ENCODE measurements around the gene CKS1B.

Gene CKS1B

GRCh38 chr1:155001425-155001674 is 26.9 kb downstream of the CKS1B start:
- Mint-ChIP-seq H3K4me1 (ENCODE audit: low read depth in 2 of 2) (peaks cover 34 to 46% of the 10 kb centered on the region in 2 donors), H3K4me3 (peak overlapping the region; percentile 96 to 97), H3K27me3 (no peaks in the 10 kb centered on the region), H3K9me3 (no peaks in the 10 kb centered on the region), H3K27ac (peak overlapping the region; percentile 86 to 88), H3K36me3 (ENCODE audit: insufficient read depth) (peaks cover 21% of the 10 kb centered on the region)
- ATAC-seq (replicated peaks) (no peak), DNase-seq (no peak)

- peaks cover 39 to 52% of the 10 kb centered on the region in 2 donors for H3K4me1 Mint-ChIP-seq (ENCODE audit: low read depth in 2 of 2)
- ATAC-seq (replicated peaks) = peak; percentile 77
- peak overlapping the region; percentile 96 to 97 for H3K4me3 Mint-ChIP-seq
These were observed 27.4 kb downstream of the CKS1B start for GRCh38 chr1:155001675-155002463.

GRCh38 chr1:155002464-155003226 is 28.2 kb downstream of the CKS1B start, which contains the start of gene ZBTB7B:
TSS of gene ZBTB7B (plus strand) at chr1:155002802. CDS start at chr1:155014661, 11,859 bp downstream.
- no peaks in the 10 kb centered on the region for H3K9me3 Mint-ChIP-seq
- H3K4me1 Mint-ChIP-seq (ENCODE audit: low read depth in 2 of 2) = peaks cover 36 to 52% of the 10 kb centered on the region in 2 donors
- no peaks in the 10 kb centered on the region for H3K27me3 Mint-ChIP-seq
- peak; percentile 6 for ATAC-seq (replicated peaks)
- H3K4me3 Mint-ChIP-seq = peak within 1 kb of the TSS; percentile 96 to 97
- peak within 1 kb of the TSS; percentile 88 to 93 for H3K27ac Mint-ChIP-seq
- peaks cover 21% of the 10 kb centered on the region for H3K36me3 Mint-ChIP-seq (ENCODE audit: insufficient read depth)
- no peak for DNase-seq

More at GRCh38 chr1:155001675-155002463, 27.4 kb downstream of the CKS1B start:
- peak; percentile 95 to 98 (median 96) for DNase-seq
- Mint-ChIP-seq H3K36me3 (ENCODE audit: insufficient read depth) (peaks cover 21% of the 10 kb centered on the region), H3K27me3 (no peaks in the 10 kb centered on the region), H3K27ac (peak overlapping the region; percentile 86 to 88), H3K9me3 (no peaks in the 10 kb centered on the region)

GRCh38 chr1:155003227-155003765 is 28.8 kb downstream of the CKS1B start:
- ATAC-seq (replicated peaks) = no peak
- peak overlapping the region; percentile 88 to 93 for H3K27ac Mint-ChIP-seq
- H3K4me1 Mint-ChIP-seq (ENCODE audit: low read depth in 2 of 2) = peaks cover 36 to 49% of the 10 kb centered on the region in 2 donors
- H3K4me3 Mint-ChIP-seq = peak overlapping the region; percentile 96 to 97
- peaks cover 18% of the 10 kb centered on the region for H3K36me3 Mint-ChIP-seq (ENCODE audit: insufficient read depth)
- no peaks in the 10 kb centered on the region for H3K27me3 Mint-ChIP-seq
- no peak for DNase-seq
- no peaks in the 10 kb centered on the region for H3K9me3 Mint-ChIP-seq

GRCh38 chr1:155003766-155004351 is 29.4 kb downstream of the CKS1B start:
- no peak for ATAC-seq (replicated peaks)
- no peaks in the 10 kb centered on the region for H3K27me3 Mint-ChIP-seq
- peaks cover 35 to 50% of the 10 kb centered on the region in 2 donors for H3K4me1 Mint-ChIP-seq (ENCODE audit: low read depth in 2 of 2)
- peak overlapping the region; percentile 88 to 93 for H3K27ac Mint-ChIP-seq
- H3K4me3 Mint-ChIP-seq = peak overlapping the region; percentile 96 to 97
- H3K36me3 Mint-ChIP-seq (ENCODE audit: insufficient read depth) = peaks cover 14% of the 10 kb centered on the region
- no peaks in the 10 kb centered on the region for H3K9me3 Mint-ChIP-seq
- DNase-seq = no peak

GRCh38 chr1:155004352-155005075 is 30.0 kb downstream of the CKS1B start:
- Mint-ChIP-seq H3K36me3 (ENCODE audit: insufficient read depth) (peaks cover 9% of the 10 kb centered on the region), H3K27me3 (no peaks in the 10 kb centered on the region), H3K27ac (peak overlapping the region; percentile 88 to 90), H3K4me1 (ENCODE audit: low read depth in 2 of 2) (peaks cover 31 to 49% of the 10 kb centered on the region in 2 donors), H3K4me3 (peak overlapping the region; percentile 96 to 97), H3K9me3 (no peaks in the 10 kb centered on the region)
- ATAC-seq (replicated peaks) (no peak), DNase-seq (no peak)

- ATAC-seq (replicated peaks) = no peak
- H3K9me3 Mint-ChIP-seq = no peaks in the 10 kb centered on the region
- H3K4me3 Mint-ChIP-seq = peak overlapping the region; percentile 96 to 97
- peak overlapping the region; percentile 88 to 91 for H3K27ac Mint-ChIP-seq
- H3K4me1 Mint-ChIP-seq (ENCODE audit: low read depth in 2 of 2) = peaks cover 32 to 52% of the 10 kb centered on the region in 2 donors
- no peak for DNase-seq
- H3K27me3 Mint-ChIP-seq = no peaks in the 10 kb centered on the region
- H3K36me3 Mint-ChIP-seq (ENCODE audit: insufficient read depth) = peaks cover 9% of the 10 kb centered on the region
These were observed 30.9 kb downstream of the CKS1B start for GRCh38 chr1:155005076-155006011.

- peak; percentile 16 for ATAC-seq (replicated peaks)
- H3K9me3 Mint-ChIP-seq = no peaks in the 10 kb centered on the region
- peak in 1 of 3 experiments; percentile 38 for DNase-seq
- peak overlapping the region; percentile 88 to 91 for H3K27ac Mint-ChIP-seq
- H3K4me1 Mint-ChIP-seq (ENCODE audit: low read depth in 2 of 2) = peaks cover 33 to 57% of the 10 kb centered on the region in 2 donors
- no peaks in the 10 kb centered on the region for H3K27me3 Mint-ChIP-seq
- peak overlapping the region; percentile 44 to 47 for H3K4me3 Mint-ChIP-seq
- H3K36me3 Mint-ChIP-seq (ENCODE audit: insufficient read depth) = peaks cover 4% of the 10 kb centered on the region
These were observed 32.2 kb downstream of the CKS1B start for GRCh38 chr1:155006601-155007101.

- H3K4me1 Mint-ChIP-seq (ENCODE audit: low read depth in 2 of 2) = peaks cover 35 to 62% of the 10 kb centered on the region in 2 donors
- no peak overlapping the region for H3K27ac Mint-ChIP-seq
- ATAC-seq (replicated peaks) (no peak), DNase-seq (no peak)
- H3K27me3 Mint-ChIP-seq = no peaks in the 10 kb centered on the region
- H3K36me3 Mint-ChIP-seq (ENCODE audit: insufficient read depth) = peaks cover under 1% of the 10 kb centered on the region
- no peaks in the 10 kb centered on the region for H3K9me3 Mint-ChIP-seq
- H3K4me3 Mint-ChIP-seq = no peak overlapping the region
These were observed 32.9 kb downstream of the CKS1B start for GRCh38 chr1:155007251-155007828.

- ATAC-seq (replicated peaks) (no peak), DNase-seq (no peak)
- peaks cover 44 to 69% of the 10 kb centered on the region in 2 donors for H3K4me1 Mint-ChIP-seq (ENCODE audit: low read depth in 2 of 2)
- H3K27me3 Mint-ChIP-seq = no peaks in the 10 kb centered on the region
- peak overlapping the region in 1 of 2 donors; percentile 61 for H3K4me3 Mint-ChIP-seq
- H3K27ac Mint-ChIP-seq = peak overlapping the region; percentile 74 to 76
- H3K9me3 Mint-ChIP-seq = no peaks in the 10 kb centered on the region
- no peaks in the 10 kb centered on the region for H3K36me3 Mint-ChIP-seq (ENCODE audit: insufficient read depth)
These were observed 33.8 kb downstream of the CKS1B start for GRCh38 chr1:155008015-155008941.

GRCh38 chr1:155009221-155009711 is 34.8 kb downstream of the CKS1B start:
- DNase-seq (no peak), ATAC-seq (replicated peaks) (no peak)
- Mint-ChIP-seq H3K9me3 (no peaks in the 10 kb centered on the region), H3K4me3 (peak overlapping the region; percentile 61 to 67), H3K27me3 (no peaks in the 10 kb centered on the region), H3K36me3 (ENCODE audit: insufficient read depth) (no peaks in the 10 kb centered on the region), H3K4me1 (ENCODE audit: low read depth in 2 of 2) (peaks cover 42 to 69% of the 10 kb centered on the region in 2 donors), H3K27ac (peak overlapping the region; percentile 74 to 92)
